Caco-2 (cell line): Measurements from ENCODE around the gene CLSTN2. TPM values are rescaled to one million over a fixed set of nuclear protein-coding genes. Genes with fewer than 3 reads are reported as not detected.

Experiments
- BruUV-seq: library from RNA; stranded (reverse); fragments of 400-500 nt; replicated peaks from 2 replicates; lab custom pipeline; 2021; lab: Mats Ljungman, UMichigan
- CTCF ChIA-PET: fragments of 300-600 bp; sonication (Branson Sonifier 250); formaldehyde crosslinking; loops from one replicate; lab custom pipeline; 2022; ENCODE audit warnings: antibody characterized with exemption; lab: Charles Lee
- POLR2A ChIA-PET: fragments of 300-600 bp; sonication (Branson Sonifier 250); formaldehyde crosslinking; loops from one replicate; lab custom pipeline; 2022; ENCODE audit warnings: antibody characterized with exemption; lab: Charles Lee
- DNase-seq, 2 experiments: peaks; one replicate each; pipeline versions ENCODE4 v3.0.0 to v3.0.0-alpha.2; 2020 to 2022
- H3K27me3 ChIP-seq: replicated peaks from 2 replicates; pipeline ENCODE4 v1.6.0; 2011; ENCODE audit warnings: low read length; ENCODE audit not compliant: control insufficient read depth, insufficient read depth
- H3K36me3 ChIP-seq: 2 replicates; pipeline ENCODE4 v1.5.1; 2011; ENCODE audit warnings: low read length; ENCODE audit not compliant: control insufficient read depth, insufficient read depth
- H3K4me1 ChIP-seq: fragments of 250-450 bp; sonication (Bioruptor Pico); 2 replicates; pipeline ENCODE4 v1.5.1; 2020; ENCODE audit warnings: mild to moderate bottlenecking
- H3K4me3 ChIP-seq: 2 replicates; pipeline ENCODE4 v1.5.1; 2011; ENCODE audit warnings: low read depth, mild to moderate bottlenecking, control low read depth, low read length
- H3K9me3 ChIP-seq: fragments of 250-450 bp; sonication (Bioruptor Pico); 2 replicates; pipeline ENCODE4 v1.5.1; 2020; ENCODE audit warnings: mild to moderate bottlenecking, moderate library complexity
- H3K27ac Mint-ChIP-seq: one replicate; pipeline ENCODE4 v1.8.0; 2022; ENCODE audit warnings: mixed read lengths; ENCODE audit not compliant: unreplicated experiment
- H3K27me3 Mint-ChIP-seq: one replicate; pipeline ENCODE4 v1.8.0; 2022; ENCODE audit warnings: mixed read lengths; ENCODE audit not compliant: insufficient read depth, unreplicated experiment
- H3K36me3 Mint-ChIP-seq: one replicate; pipeline ENCODE4 v1.8.0; 2022; ENCODE audit warnings: mild to moderate bottlenecking, mixed read lengths; ENCODE audit not compliant: insufficient read depth, unreplicated experiment
- H3K4me1 Mint-ChIP-seq: one replicate; pipeline ENCODE4 v1.8.0; 2022; ENCODE audit warnings: low read depth, mixed read lengths; ENCODE audit not compliant: unreplicated experiment
- H3K4me3 Mint-ChIP-seq: one replicate; pipeline ENCODE4 v1.8.0; 2022; ENCODE audit warnings: mild to moderate bottlenecking, moderate library complexity, mixed read lengths; ENCODE audit not compliant: unreplicated experiment
- H3K9me3 Mint-ChIP-seq: one replicate; pipeline ENCODE4 v1.8.0; 2022; ENCODE audit warnings: mixed read lengths; ENCODE audit not compliant: unreplicated experiment
- CTCF ChIP-seq, 2 experiments: fragments of 200-600 bp in 1 of 2; IDR thresholded peaks; 1 replicate in 1 of 2; 2 replicates in 1 of 2; pipeline versions ENCODE4 v1.5.1 to v1.8.0; 2011 to 2022; ENCODE audit warnings: antibody characterized with exemption in 1 of 2, control low read depth in 1 of 2, inconsistent platforms in 1 of 2, low read depth in 1 of 2, low read length in 1 of 2, mild to moderate bottlenecking in 1 of 2, moderate library complexity in 1 of 2; ENCODE audit not compliant: insufficient read depth in 1 of 2, severe bottlenecking in 1 of 2, unreplicated experiment in 1 of 2
- intact Hi-C: fragments of 100-400 bp; cut with micrococcal nuclease; formaldehyde crosslinking; loops from one replicate; pipeline ENCODE4 v1.10.0; 2022; ENCODE audit not compliant: unreplicated experiment
- total RNA-seq: library from RNA; stranded (reverse); gene quantifications from 2 replicates; pipeline ENCODE4 v1.2.3, GENCODE V29; 2022

The CLSTN2 gene
- total RNA-seq, 1 experiment from 2014 or later: 26.1 TPM

DNA sequence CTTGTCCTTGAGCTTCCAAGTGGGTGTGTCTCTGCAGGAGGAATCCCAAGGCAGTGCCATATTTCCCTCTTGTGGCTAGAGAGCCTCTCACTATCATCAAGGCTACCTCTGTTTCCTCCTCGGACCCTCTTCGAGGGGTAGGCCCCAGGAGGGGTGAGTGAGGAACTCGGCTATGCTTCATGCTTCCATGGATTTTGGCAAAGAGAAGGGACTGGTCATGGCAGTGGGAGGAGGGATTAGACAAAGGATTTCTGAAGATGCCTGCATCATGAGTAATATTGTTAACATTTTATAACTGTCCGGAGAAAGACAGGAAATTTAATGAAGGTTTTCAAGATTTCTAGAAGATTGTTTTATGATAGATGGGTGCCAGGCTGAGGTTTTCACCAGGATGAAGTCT lies 241.5 kb downstream of the CLSTN2 start:
- no peaks in the 10 kb centered on the region for H3K9me3 ChIP-seq
- no TSS peak for BruUV-seq
- H3K27ac Mint-ChIP-seq: no peak overlapping the region
- H3K4me1 Mint-ChIP-seq: no peaks in the 10 kb centered on the region
- no peaks in the 10 kb centered on the region for H3K36me3 ChIP-seq
- no peak overlapping the region for H3K4me3 ChIP-seq
- H3K27me3 Mint-ChIP-seq: peaks cover 10% of the 10 kb centered on the region
- no peaks in the 10 kb centered on the region for H3K27me3 ChIP-seq
- no peaks in the 10 kb centered on the region for H3K9me3 Mint-ChIP-seq
- no peaks in the 10 kb centered on the region for H3K36me3 Mint-ChIP-seq
- ChIA-PET CTCF (interaction anchor here (0.6 kb wide), 1 partner anchor 239 kb away, joined by 3 read pairs; no protein-coding TSS in a partner anchor), POLR2A (no interaction called here)
- no peak for TF ChIP-seq CTCF (IDR thresholded peaks at IDR 0.05; ENCODE audit: insufficient read depth in 1 of 2, low read depth in 1 of 2, low read length in 1 of 2, severe bottlenecking in 1 of 2, unreplicated experiment in 1 of 2)
- intact Hi-C loops: no loop called here
- no peaks in the 10 kb centered on the region for H3K4me1 ChIP-seq
- DNase-seq: no peak
- no peak overlapping the region for H3K4me3 Mint-ChIP-seq

- Mint-ChIP-seq H3K36me3 (no peaks in the 10 kb centered on the region), H3K27me3 (peaks cover 5% of the 10 kb centered on the region), H3K27ac (no peak overlapping the region), H3K4me1 (no peaks in the 10 kb centered on the region), H3K9me3 (no peaks in the 10 kb centered on the region), H3K4me3 (no peak overlapping the region)
- no TSS peak for BruUV-seq
- no peaks in the 10 kb centered on the region for H3K36me3 ChIP-seq
- TF ChIP-seq CTCF (IDR thresholded peaks at IDR 0.05; ENCODE audit: insufficient read depth in 1 of 2, low read depth in 1 of 2, low read length in 1 of 2, severe bottlenecking in 1 of 2, unreplicated experiment in 1 of 2): no peak
- intact Hi-C loops: no loop called here
- no peak overlapping the region for H3K4me3 ChIP-seq
- CTCF ChIA-PET: no interaction called here
- no peaks in the 10 kb centered on the region for H3K4me1 ChIP-seq
- no peak for DNase-seq
- POLR2A ChIA-PET: no interaction called here
- no peaks in the 10 kb centered on the region for H3K27me3 ChIP-seq
- no peaks in the 10 kb centered on the region for H3K9me3 ChIP-seq
Measured at GRCh38 chr3:140177943-140178342, 243.0 kb downstream of the CLSTN2 start.

DNA sequence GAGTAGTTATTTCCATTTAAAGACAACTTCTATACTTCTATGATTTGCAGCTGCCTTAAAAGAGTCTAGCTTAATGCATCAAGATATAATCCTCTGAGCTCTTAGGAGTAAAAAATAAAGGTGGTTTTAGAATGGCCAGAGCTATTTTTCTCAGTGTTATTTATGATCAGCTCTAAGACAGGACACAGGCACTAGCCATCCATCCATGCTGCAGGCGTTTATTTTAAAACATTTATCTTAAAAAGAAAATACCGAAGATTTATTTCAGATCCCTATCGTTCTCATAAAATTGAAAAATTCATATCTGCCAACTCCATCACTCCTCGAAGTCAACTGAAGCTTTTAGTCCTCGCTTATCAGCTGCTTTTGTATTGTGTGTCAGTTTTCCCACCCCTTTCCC lies 243.5 kb downstream of the CLSTN2 start:
- TF ChIP-seq CTCF (IDR thresholded peaks at IDR 0.05; ENCODE audit: insufficient read depth in 1 of 2, low read depth in 1 of 2, low read length in 1 of 2, severe bottlenecking in 1 of 2, unreplicated experiment in 1 of 2): no peak
- H3K4me3 ChIP-seq: no peak overlapping the region
- H3K27me3 ChIP-seq: no peaks in the 10 kb centered on the region
- Mint-ChIP-seq H3K4me1 (no peaks in the 10 kb centered on the region), H3K36me3 (no peaks in the 10 kb centered on the region), H3K4me3 (no peak overlapping the region), H3K27ac (no peak overlapping the region), H3K9me3 (no peaks in the 10 kb centered on the region), H3K27me3 (peaks cover 5% of the 10 kb centered on the region)
- CTCF ChIA-PET: no interaction called here
- no peaks in the 10 kb centered on the region for H3K36me3 ChIP-seq
- BruUV-seq: no TSS peak
- intact Hi-C loops: no loop called here
- H3K4me1 ChIP-seq: no peaks in the 10 kb centered on the region
- no peak for DNase-seq
- POLR2A ChIA-PET: no interaction called here
- H3K9me3 ChIP-seq: no peaks in the 10 kb centered on the region
